Upper lobe of right lung (tissue), 1 donor: Measurements from ENCODE around the gene MIPOL1. TPM values are rescaled to one million over a fixed set of nuclear protein-coding genes. Genes with fewer than 3 reads are reported as not detected.

Experiments used
- ATAC-seq: fragments of 200-7000 bp; cut with Tn5 transposase; one replicate; pipeline ENCODE4 v1.9.1; 2020; ENCODE audit warnings: mild to moderate bottlenecking, moderate library complexity
- DNase-seq: peaks from one replicate; pipeline ENCODE4 v3.0.0-alpha.2; 2020
- H3K27ac ChIP-seq: fragments of 200-600 bp; one replicate; pipeline ENCODE4 v1.8.0; 2022
- H3K27me3 ChIP-seq: fragments of 200-600 bp; one replicate; pipeline ENCODE4 v1.8.0; 2022; ENCODE audit warnings: mild to moderate bottlenecking
- H3K36me3 ChIP-seq: fragments of 200-600 bp; one replicate; pipeline ENCODE4 v1.8.0; 2022
- H3K4me1 ChIP-seq: fragments of 200-600 bp; one replicate; pipeline ENCODE4 v1.8.0; 2022
- H3K4me3 ChIP-seq: fragments of 200-600 bp; one replicate; pipeline ENCODE4 v1.8.0; 2022; ENCODE audit warnings: mild to moderate bottlenecking
- H3K9me3 ChIP-seq: fragments of 200-600 bp; one replicate; pipeline ENCODE4 v1.8.0; 2022
- CTCF ChIP-seq: fragments of 200-600 bp; IDR thresholded peaks from one replicate; pipeline ENCODE4 v1.8.0; 2022; ENCODE audit warnings: antibody characterized with exemption
- intact Hi-C: fragments of 100-400 bp; cut with DNase I; formaldehyde crosslinking; loops from one replicate; pipeline ENCODE4 v1.11.0; 2022
- total RNA-seq: library from RNA; stranded (reverse); fragmentation: NEBNext Ultra II Directional; extraction: Animal tissue kit (Norgen Biotek cat#: 25700); gene quantifications from one replicate; pipeline ENCODE4 v1.2.1, GENCODE V29; 2021
- donor health status: DM: no; HTN: yes; CAD: no; lungs with severe emphysema.

The MIPOL1 gene
- total RNA-seq, 1 donor from 2014 or later, result 10.0 TPM

- intact Hi-C loops, result no loop called here
- no peak for DNase-seq
- Histone ChIP-seq H3K9me3 (no peaks in the 10 kb centered on the region), H3K36me3 (no peaks in the 10 kb centered on the region), H3K27me3 (no peaks in the 10 kb centered on the region), H3K4me1 (peaks cover 6% of the 10 kb centered on the region), H3K4me3 (no peak overlapping the region), H3K27ac (no peak overlapping the region)
- TF ChIP-seq CTCF, result peak; percentile 28
- no peak for ATAC-seq
Measured at GRCh38 chr14:37565550-37565949, 367.8 kb downstream of the MIPOL1 start.

- H3K9me3 ChIP-seq, result no peaks in the 10 kb centered on the region
- peak overlapping the region; percentile 18 for H3K27ac ChIP-seq
- peaks cover 6% of the 10 kb centered on the region for H3K4me1 ChIP-seq
- TF ChIP-seq CTCF, result no peak
- no peaks in the 10 kb centered on the region for H3K36me3 ChIP-seq
- intact Hi-C loops, result no loop called here
- H3K27me3 ChIP-seq, result no peaks in the 10 kb centered on the region
- ATAC-seq, result peak; percentile 74
- no peak for DNase-seq
- no peak overlapping the region for H3K4me3 ChIP-seq
Measured at GRCh38 chr14:37566811-37567371, 369.2 kb downstream of the MIPOL1 start.

- no peak for TF ChIP-seq CTCF
- Histone ChIP-seq H3K36me3 (no peaks in the 10 kb centered on the region), H3K27ac (no peak overlapping the region), H3K4me1 (peaks cover 6% of the 10 kb centered on the region), H3K4me3 (no peak overlapping the region), H3K9me3 (no peaks in the 10 kb centered on the region), H3K27me3 (no peaks in the 10 kb centered on the region)
- no peak for ATAC-seq
- no peak for DNase-seq
- intact Hi-C loops, result no loop called here
Measured at GRCh38 chr14:37569729-37570128, 372.0 kb downstream of the MIPOL1 start.

- no peak for DNase-seq
- intact Hi-C loops, result no loop called here
- Histone ChIP-seq H3K27ac (no peak overlapping the region), H3K27me3 (peaks cover 5% of the 10 kb centered on the region), H3K4me3 (no peak overlapping the region), H3K36me3 (no peaks in the 10 kb centered on the region), H3K9me3 (no peaks in the 10 kb centered on the region), H3K4me1 (peaks cover under 1% of the 10 kb centered on the region)
- no peak for ATAC-seq
- no peak for TF ChIP-seq CTCF
Measured at GRCh38 chr14:37571391-37571790, 373.7 kb downstream of the MIPOL1 start.

GRCh38 chr14:37573356-37573755 lies 375.6 kb downstream of the MIPOL1 start:
- TF ChIP-seq CTCF, result no peak
- Histone ChIP-seq H3K4me1 (no peaks in the 10 kb centered on the region), H3K9me3 (no peaks in the 10 kb centered on the region), H3K36me3 (no peaks in the 10 kb centered on the region), H3K27ac (no peak overlapping the region), H3K27me3 (peaks cover 5% of the 10 kb centered on the region), H3K4me3 (no peak overlapping the region)
- ATAC-seq, result peak; percentile 56
- DNase-seq, result no peak
- intact Hi-C loops, result no loop called here

- Histone ChIP-seq H3K4me3 (no peak overlapping the region), H3K9me3 (no peaks in the 10 kb centered on the region), H3K4me1 (no peaks in the 10 kb centered on the region), H3K27ac (no peak overlapping the region), H3K36me3 (no peaks in the 10 kb centered on the region), H3K27me3 (peaks cover 14% of the 10 kb centered on the region)
- no peak for TF ChIP-seq CTCF
- ATAC-seq (no peak), DNase-seq (no peak)
- intact Hi-C loops, result no loop called here
Measured at GRCh38 chr14:37579274-37579673, 381.5 kb downstream of the MIPOL1 start.
